ENCODE measurements around the gene MEIOC.

DNA sequence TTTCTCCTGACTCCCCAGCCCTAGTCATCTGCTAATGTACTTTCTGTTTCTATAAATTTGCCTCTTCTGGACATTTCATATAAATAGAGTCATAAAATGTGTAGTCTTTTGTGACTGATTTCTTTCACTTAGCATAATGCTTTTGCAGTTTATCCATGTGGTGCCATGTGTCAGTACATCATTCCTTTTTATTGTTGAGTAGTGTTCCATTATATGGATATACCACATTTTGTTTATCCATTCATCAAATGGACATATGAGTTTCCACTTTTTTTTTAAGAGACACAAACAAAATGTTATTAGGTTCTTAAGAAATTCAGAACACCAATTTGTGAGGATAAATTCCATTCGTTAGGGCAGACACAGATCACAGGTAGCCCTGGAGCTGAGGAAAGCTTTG is 63.2 kb downstream of the MEIOC start:
- TF ChIP-seq, protein P1, sequence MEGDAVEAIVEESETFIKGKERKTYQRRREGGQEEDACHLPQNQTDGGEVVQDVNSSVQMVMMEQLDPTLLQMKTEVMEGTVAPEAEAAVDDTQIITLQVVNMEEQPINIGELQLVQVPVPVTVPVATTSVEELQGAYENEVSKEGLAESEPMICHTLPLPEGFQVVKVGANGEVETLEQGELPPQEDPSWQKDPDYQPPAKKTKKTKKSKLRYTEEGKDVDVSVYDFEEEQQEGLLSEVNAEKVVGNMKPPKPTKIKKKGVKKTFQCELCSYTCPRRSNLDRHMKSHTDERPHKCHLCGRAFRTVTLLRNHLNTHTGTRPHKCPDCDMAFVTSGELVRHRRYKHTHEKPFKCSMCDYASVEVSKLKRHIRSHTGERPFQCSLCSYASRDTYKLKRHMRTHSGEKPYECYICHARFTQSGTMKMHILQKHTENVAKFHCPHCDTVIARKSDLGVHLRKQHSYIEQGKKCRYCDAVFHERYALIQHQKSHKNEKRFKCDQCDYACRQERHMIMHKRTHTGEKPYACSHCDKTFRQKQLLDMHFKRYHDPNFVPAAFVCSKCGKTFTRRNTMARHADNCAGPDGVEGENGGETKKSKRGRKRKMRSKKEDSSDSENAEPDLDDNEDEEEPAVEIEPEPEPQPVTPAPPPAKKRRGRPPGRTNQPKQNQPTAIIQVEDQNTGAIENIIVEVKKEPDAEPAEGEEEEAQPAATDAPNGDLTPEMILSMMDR (IDR thresholded peaks at IDR 0.05), result no peak
- TF ChIP-seq POLR2A (IDR thresholded peaks at IDR 0.05), result no peak

All from lower leg skin (tissue), 3 donors.